Kidney tubule cell (primary cell): ENCODE measurements around the gene IAPP.
"Not testable (repeated sequence)": the region's sequence is repeated elsewhere in the genome, so short reads cannot be mapped to it uniquely, and the experiment has no call there.

Source experiments
- DNase-seq: peaks from one replicate; pipeline ENCODE4 v3.0.0-alpha.2; 2018; ENCODE audit warnings: low spot score

Gene IAPP

DNA sequence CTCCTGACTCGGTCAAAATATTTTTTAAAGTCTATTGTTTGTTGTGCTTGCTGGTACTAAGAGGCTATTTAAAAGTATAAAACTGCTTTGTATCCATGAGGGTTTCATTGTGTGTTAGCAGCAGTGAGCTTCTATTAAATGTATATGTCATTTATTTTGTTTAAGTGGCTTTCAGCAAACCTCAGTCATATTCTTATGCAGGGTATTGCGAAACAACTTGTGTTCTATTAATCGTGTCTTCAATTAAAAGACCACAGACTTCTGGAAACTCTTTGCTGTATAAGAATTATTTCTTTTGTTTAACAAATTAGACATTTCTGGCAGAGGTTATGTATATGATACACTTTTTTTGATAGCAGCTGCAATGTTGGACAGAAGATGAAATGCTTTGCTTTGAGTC, 6.5 kb downstream of the IAPP start:
- DNase-seq = no peak

DNA sequence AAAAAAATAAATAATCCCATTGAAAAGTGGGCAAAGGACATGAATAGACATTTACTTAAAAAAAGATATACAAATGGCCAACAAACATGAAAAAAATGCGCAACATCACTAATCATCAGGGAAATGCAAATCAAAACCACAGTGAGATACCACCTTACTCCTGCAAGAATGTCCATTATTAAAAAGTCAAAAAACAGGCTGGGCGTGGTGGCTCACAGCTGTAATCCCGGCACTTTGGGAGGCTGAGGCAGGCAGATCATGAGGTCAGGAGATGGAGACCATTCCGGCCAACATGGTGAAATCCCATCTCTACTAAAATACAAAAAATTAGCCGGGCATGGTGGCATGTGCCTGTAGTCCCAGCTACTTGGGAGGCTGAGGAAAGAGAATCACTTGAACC, 8.6 kb downstream of the IAPP start:
- DNase-seq = not testable (repeated sequence)

DNA sequence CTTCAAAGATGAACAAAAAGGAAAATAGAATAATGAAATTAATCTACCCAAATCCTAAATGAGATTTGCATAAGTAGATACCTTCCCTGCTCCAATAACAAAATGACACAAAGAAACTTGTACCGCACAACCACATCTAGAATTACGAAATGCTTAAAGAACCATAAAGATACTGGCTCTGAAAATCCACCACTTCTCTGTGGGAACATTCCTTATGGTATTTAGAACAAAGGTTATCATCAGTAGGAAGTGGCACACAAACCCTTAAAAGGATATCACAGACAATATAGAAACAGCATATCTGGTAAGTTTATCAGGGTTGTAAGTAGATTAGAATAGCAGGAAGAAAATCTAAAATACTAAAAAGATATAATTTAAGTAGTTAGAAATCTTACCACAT, 11.6 kb downstream of the IAPP start:
- DNase-seq = no peak

DNA sequence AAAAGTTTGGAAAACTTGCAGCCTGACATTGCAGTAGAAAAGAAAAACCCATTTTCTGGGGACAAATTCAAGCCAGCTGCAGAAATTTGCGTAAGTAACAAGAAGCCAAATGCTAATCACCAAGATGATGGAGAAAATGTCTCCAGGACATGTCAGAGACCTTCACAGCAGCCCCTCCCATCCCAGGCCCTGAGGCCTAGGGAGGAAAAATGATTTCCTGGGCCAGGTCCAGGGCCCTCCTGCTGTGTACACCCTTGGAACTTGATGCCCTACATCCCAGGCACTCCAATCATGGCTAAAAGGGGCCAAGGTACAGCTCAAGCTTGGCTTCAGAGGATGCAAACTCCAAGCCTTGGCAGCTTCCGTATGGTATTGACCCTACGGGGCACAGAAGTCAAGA, 14.5 kb downstream of the IAPP start:
- DNase-seq = no peak

DNA sequence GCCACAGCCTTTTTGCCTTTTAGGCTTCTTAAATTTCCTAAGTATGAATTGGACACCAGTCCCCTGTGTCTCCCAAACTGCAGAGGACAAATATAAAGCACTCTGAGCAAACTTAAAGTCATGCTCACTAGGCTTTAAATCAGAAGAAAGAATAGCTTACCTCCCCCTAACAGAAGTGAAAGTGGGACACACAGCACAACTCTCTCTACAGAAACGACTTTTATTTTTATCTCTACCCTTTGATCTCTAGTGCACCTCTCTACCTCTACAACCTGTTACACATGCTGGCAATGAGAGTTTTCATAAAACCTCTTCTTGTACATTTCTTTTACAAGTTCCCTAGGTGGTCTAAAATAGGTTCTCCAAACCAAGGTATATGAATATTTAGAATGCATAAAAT, 19.7 kb downstream of the IAPP start:
- DNase-seq = no peak

DNA sequence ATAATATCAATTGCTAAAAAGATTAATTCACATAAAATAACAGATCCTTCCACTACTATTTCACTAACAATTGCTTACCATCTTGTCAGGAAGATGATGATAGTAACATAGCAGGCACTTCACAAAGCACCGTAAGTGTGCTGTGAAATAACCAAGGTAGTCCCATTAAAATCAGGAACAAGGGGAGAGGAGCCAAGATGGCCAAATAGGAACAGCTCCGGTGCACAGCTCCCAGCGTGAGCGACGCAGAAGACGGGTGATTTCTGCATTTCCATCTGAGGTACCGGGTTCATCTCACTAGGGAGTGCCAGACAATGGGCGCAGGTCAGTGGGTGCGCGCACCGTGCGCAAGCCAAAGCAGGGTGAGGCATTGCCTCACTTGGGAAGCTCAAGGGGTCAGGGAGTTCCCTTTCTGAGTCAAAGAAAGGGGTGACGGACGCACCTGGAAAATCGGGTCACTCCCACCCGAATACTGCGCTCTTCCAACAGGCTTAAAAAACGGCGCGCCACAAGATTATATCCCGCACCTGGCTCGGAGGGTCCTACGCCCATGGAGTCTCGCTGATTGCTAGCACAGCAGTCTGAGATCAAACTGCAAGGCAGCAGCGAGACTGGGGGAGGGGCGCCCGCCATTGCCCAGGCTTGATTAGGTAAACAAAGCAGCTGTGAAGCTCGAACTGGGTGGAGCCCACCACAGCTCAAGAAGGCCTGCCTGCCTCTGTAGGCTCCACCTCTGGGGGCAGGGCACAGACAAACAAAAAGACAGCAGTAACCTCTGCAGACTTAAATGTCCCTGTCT, 22.3 kb downstream of the IAPP start:
- DNase-seq = not testable (repeated sequence)

DNA sequence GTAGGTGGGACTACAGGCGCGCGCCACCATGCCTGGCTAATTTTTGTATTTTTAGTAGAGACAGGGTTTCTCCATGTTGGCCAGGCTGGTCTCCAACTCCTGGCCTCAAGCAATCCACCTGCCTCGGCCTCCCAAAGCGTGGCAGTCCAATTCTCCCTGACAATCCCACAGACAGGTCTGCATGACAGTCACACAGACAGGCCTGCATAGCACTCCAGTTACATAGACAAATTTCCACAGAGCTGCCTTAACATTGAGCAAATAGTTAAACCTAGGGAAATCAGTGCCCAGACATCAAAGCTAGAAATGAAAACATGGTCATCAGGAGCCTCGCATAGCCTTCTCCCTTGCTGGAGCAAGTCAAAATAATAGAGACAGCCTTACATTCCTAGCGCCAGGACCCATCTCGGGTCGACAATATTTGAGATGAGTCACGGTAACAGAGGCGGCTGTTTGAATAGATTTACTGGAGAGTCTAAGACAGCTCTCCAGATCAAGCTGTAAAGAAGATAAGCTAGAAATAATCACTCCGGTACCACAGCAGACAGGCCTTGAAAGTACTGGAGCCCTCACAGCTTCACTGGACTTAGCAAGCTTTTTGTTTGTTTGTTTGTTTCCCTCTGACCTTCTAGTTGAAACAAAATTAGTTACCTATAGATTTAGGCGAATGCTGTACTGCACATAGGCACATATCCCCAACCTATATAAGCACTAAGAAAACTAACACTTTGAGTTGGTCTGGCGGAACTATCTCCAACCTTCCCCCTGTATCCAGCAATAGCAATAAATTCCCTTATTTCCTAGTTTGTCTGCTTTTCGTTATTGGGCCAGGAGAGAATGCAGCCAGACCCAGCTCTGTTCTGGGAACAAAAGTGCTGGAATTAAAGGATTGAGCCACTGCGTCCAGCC, 40.9 kb downstream of the IAPP start:
- DNase-seq = no peak

DNA sequence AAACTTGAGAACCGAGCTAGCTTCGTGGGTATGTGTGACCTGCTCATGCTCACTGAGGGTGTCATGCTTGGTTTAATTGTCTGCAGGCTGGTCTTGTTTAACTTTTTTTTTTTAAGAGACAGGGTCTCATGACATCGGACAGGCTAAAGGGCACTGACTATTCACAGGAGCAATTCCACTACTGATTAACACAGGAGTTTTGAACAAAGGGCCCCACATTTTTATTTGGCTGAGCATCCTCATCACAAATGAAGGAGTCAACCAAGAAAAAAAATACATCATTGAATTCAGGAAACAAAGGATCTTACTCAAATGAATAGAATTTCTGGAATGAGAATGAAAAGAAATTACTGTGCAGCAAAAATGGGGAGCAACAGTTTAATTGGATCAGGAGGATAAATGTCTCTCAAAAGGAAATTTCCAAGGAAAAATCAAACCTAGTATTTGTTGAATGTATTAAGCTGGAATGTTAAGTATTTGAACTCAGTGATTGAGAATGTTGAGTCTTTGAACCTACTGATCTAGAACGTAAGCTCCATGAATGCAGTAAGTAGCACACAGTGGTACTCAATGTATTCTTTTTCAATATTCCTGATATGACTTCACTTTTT, 43.9 kb downstream of the IAPP start:
- peak; percentile 95 for DNase-seq

DNA sequence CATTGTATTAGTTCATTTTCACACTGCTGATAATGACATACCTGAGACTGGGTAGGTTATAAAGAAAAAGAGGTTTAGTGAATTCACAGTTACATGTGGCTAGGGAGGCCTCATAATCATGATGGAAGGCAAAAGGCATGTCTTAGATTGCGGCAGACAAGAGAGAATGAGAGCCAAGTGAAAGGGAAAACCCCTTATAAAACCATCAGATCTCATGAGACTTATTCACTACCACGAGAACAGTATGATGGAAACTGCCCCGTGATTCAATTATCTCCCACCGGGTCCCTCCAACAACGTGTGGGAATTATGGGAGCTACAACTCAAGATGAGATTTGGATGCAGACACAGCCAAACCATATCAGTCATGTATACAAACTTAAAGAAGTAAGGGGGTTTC, 45.7 kb downstream of the IAPP start:
- DNase-seq = peak; percentile 72

DNA sequence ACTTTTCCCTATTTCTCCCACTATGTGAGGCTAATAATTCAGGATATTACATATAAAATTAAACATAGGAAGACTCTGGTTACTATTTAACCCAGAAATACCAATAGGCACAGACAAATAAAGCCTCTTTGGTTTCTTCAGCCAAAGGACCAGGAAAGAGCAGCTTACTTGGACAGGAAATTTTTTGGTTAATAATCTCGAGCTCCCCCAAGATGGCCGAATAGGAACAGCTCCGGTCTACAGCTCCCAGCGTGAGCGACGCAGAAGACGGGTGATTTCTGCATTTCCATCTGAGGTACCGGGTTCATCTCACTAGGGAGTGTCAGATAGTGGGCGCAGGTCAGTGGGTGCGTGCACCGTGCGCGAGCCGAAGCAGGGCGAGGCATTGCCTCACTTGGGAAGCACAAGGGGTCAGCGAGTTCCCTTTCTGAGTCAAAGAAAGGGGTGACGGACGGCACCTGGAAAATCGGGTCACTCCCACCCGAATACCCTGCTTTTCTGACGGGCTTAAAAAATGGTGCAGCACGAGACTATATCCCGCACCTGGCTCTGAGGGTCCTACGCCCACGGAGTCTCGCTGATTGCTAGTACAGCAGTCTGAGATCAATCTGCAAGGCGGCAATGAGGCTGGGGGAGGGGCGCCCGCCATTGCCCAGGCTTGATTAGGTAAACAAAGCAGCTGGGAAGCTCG, 46.5 kb downstream of the IAPP start:
- DNase-seq = peak; percentile 17

DNA sequence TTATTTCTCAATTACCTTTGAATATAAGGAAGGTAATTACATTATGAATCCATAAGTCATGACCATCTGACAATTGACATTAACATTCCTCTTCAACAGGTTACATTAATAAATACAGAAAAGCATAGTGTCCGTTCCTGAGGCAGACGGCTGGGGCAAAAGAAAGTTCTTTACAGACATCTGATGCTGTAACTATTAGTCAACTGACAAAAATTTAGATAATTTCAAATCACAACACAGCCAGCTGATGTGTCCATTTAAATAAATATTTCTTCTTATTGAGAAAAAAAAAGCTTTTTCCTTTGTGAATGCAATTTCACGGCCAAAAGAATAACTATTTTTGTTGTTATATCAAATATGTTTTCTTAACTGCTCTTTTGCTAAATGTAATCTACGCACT, 55.5 kb downstream of the IAPP start:
- peak; percentile 50 for DNase-seq
